IMR-90 (cell line): Measurements from ENCODE around the gene SH3RF3. TPM values are rescaled to one million over a fixed set of nuclear protein-coding genes. Genes with fewer than 3 reads are reported as not detected.

Experiments
- ATAC-seq: fragments of 200-7000 bp; cut with Tn5 transposase; 2 replicates; pipeline ENCODE4 v1.9.1; 2020; ENCODE audit warnings: low read depth, mild to moderate bottlenecking, moderate library complexity
- BruUV-seq: library from RNA; stranded (reverse); fragments of 400-500 nt; replicated peaks from 2 replicates; lab custom pipeline; 2021; lab: Mats Ljungman, UMichigan
- CTCF ChIA-PET: fragments of 300-600 bp; formaldehyde crosslinking; extraction: SDS; loops from one replicate; lab custom pipeline; 2021; ENCODE audit warnings: antibody characterized with exemption; lab: Yijun Ruan, JAX
- POLR2A ChIA-PET: fragments of 300-600 bp; sonication (Branson Sonifier 250); formaldehyde crosslinking; loops from one replicate; lab custom pipeline; 2022; ENCODE audit warnings: antibody characterized with exemption; ENCODE audit not compliant: unreplicated experiment; lab: Charles Lee
- DNase-seq: peaks from one replicate; pipeline ENCODE4 v3.0.0; 2013
- H2AFZ ChIP-seq: replicated peaks from 2 replicates; pipeline ENCODE3; 2013; ENCODE audit warnings: low read length, mild to moderate bottlenecking; ENCODE audit not compliant: poor library complexity
- H2AK5ac ChIP-seq: 2 replicates; pipeline ENCODE4 v1.6.1; 2013; ENCODE audit warnings: low read depth, low read length, inconsistent platforms
- H2AK9ac ChIP-seq: replicated peaks from 2 replicates; pipeline ENCODE3; 2013; ENCODE audit warnings: mild to moderate bottlenecking, low read depth, low read length, moderate library complexity; ENCODE audit not compliant: poor library complexity
- H2BK120ac ChIP-seq: 2 replicates; pipeline ENCODE4 v1.6.1; 2013; ENCODE audit warnings: low read depth, low read length, inconsistent platforms
- H2BK15ac ChIP-seq: 3 replicates; pipeline ENCODE4 v1.6.1; 2013; ENCODE audit warnings: low read depth, low read length, inconsistent platforms
- H2BK20ac ChIP-seq: 2 replicates; pipeline ENCODE4 v1.6.1; 2013; ENCODE audit warnings: low read depth, mild to moderate bottlenecking, inconsistent platforms, low read length, moderate library complexity
- H2BK5ac ChIP-seq: 2 replicates; pipeline ENCODE4 v1.6.1; 2013; ENCODE audit warnings: mild to moderate bottlenecking, low read depth, low read length, inconsistent platforms; ENCODE audit not compliant: poor library complexity, severe bottlenecking
- H3K14ac ChIP-seq: replicated peaks from 2 replicates; pipeline ENCODE4 v1.6.1; 2013; ENCODE audit warnings: low read depth, low read length, inconsistent platforms
- H3K18ac ChIP-seq: 2 replicates; pipeline ENCODE4 v1.6.1; 2013; ENCODE audit warnings: low read depth, low read length, control low read depth
- H3K23ac ChIP-seq: 2 replicates; pipeline ENCODE4 v1.6.1; 2013; ENCODE audit warnings: low read depth, low read length, inconsistent platforms
- H3K27ac ChIP-seq: 2 replicates; pipeline ENCODE4 v1.5.1; 2013; ENCODE audit warnings: mild to moderate bottlenecking, control low read depth, low read length; ENCODE audit not compliant: insufficient read depth
- H3K27me3 ChIP-seq: 2 replicates; pipeline ENCODE4 v1.6.1; 2013; ENCODE audit warnings: low read length; ENCODE audit not compliant: control insufficient read depth, insufficient read depth
- H3K36me3 ChIP-seq: 2 replicates; pipeline ENCODE4 v1.6.1; 2013; ENCODE audit warnings: low read length, mixed read lengths; ENCODE audit not compliant: control insufficient read depth, insufficient read depth
- H3K4ac ChIP-seq: 2 replicates; pipeline ENCODE4 v1.6.1; 2013; ENCODE audit warnings: low read depth, low read length, inconsistent platforms
- H3K4me1 ChIP-seq: 2 replicates; pipeline ENCODE4 v1.6.1; 2013; ENCODE audit warnings: low read length, mixed read lengths; ENCODE audit not compliant: control insufficient read depth, insufficient read depth
- H3K4me2 ChIP-seq: 2 replicates; pipeline ENCODE4 v1.6.1; 2013; ENCODE audit warnings: low read depth, mild to moderate bottlenecking, control low read depth, low read length, moderate library complexity
- H3K4me3 ChIP-seq: 2 replicates; pipeline ENCODE4 v1.5.1; 2013; ENCODE audit warnings: low read depth, mild to moderate bottlenecking, control low read depth, low read length, moderate library complexity; ENCODE audit not compliant: insufficient read depth
- H3K56ac ChIP-seq: 2 replicates; pipeline ENCODE4 v1.6.1; 2013; ENCODE audit warnings: low read length, inconsistent platforms; ENCODE audit not compliant: insufficient read depth; ENCODE audit errors: extremely low read depth
- H3K79me1 ChIP-seq, 2 experiments: 2 replicates each; pipeline ENCODE4 v1.6.1; 2013; ENCODE audit warnings: low read length in 2 of 2, inconsistent platforms in 1 of 2, low read depth in 1 of 2
- H3K9ac ChIP-seq: 2 replicates; pipeline ENCODE4 v1.6.1; 2013; ENCODE audit warnings: low read depth, low read length, control low read depth
- H3K9me1 ChIP-seq: 2 replicates; pipeline ENCODE4 v1.6.1; 2013; ENCODE audit warnings: low read length, inconsistent platforms; ENCODE audit not compliant: insufficient read depth
- H3K9me3 ChIP-seq: 2 replicates; pipeline ENCODE4 v1.6.1; 2013; ENCODE audit warnings: low read length; ENCODE audit not compliant: control insufficient read depth, insufficient read depth
- H4K20me1 ChIP-seq: 2 replicates; pipeline ENCODE4 v1.6.1; 2013; ENCODE audit warnings: low read length, inconsistent platforms; ENCODE audit not compliant: insufficient read depth
- H4K5ac ChIP-seq: 2 replicates; pipeline ENCODE4 v1.6.1; 2013; ENCODE audit warnings: mild to moderate bottlenecking, low read depth, low read length, control low read depth
- H4K8ac ChIP-seq, 2 experiments: 2 replicates each; pipeline ENCODE4 v1.6.1; 2013; ENCODE audit warnings: low read depth in 2 of 2, low read length in 2 of 2, control low read depth in 1 of 2, inconsistent platforms in 1 of 2
- H4K91ac ChIP-seq: 2 replicates; pipeline ENCODE4 v1.6.1; 2013; ENCODE audit warnings: low read depth, low read length, inconsistent platforms; ENCODE audit not compliant: insufficient read depth
- BHLHE40 ChIP-seq: fragments of 150-350 bp; IDR thresholded peaks from 2 replicates; pipeline ENCODE4 v1.6.1; 2016; ENCODE audit warnings: mild to moderate bottlenecking, low read depth, low read length
- CEBPB ChIP-seq: IDR thresholded peaks from 2 replicates; pipeline ENCODE4 v1.6.1; 2012; ENCODE audit warnings: low read depth, low read length, improper control_type of control experiment
- CHD1 ChIP-seq: IDR thresholded peaks from 2 replicates; pipeline ENCODE4 v1.6.1; 2012; ENCODE audit warnings: low read depth, low read length, improper control_type of control experiment
- CTCF ChIP-seq: conservative IDR thresholded peaks from 2 replicates; pipeline ENCODE4 v1.5.1; 2012; ENCODE audit warnings: mild to moderate bottlenecking, low read depth, low read length, improper control_type of control experiment
- ELK1 ChIP-seq: fragments of 150-350 bp; IDR thresholded peaks from 2 replicates; pipeline ENCODE4 v1.6.1; 2016; ENCODE audit warnings: low read depth, mild to moderate bottlenecking, low read length, moderate library complexity, borderline replicate concordance
- FOS ChIP-seq: fragments of 150-350 bp; IDR thresholded peaks from 2 replicates; pipeline ENCODE4 v1.6.1; 2016; ENCODE audit warnings: low read depth, low read length
- MAFK ChIP-seq: IDR thresholded peaks from 2 replicates; pipeline ENCODE4 v1.6.1; 2012; ENCODE audit warnings: low read depth, low read length, improper control_type of control experiment
- MAZ ChIP-seq: IDR thresholded peaks from 2 replicates; pipeline ENCODE4 v1.6.1; 2012; ENCODE audit warnings: low read depth, mild to moderate bottlenecking, low read length, improper control_type of control experiment, moderate library complexity, borderline replicate concordance
- MXI1 ChIP-seq: IDR thresholded peaks from 2 replicates; pipeline ENCODE4 v1.6.1; 2012; ENCODE audit warnings: low read depth, mild to moderate bottlenecking, low read length, moderate library complexity, borderline replicate concordance
- NFE2L2 ChIP-seq: fragments of 150-350 bp; IDR thresholded peaks from 2 replicates; pipeline ENCODE4 v1.6.1; 2016; ENCODE audit warnings: low read depth, mild to moderate bottlenecking, low read length
- POLR2A ChIP-seq: IDR thresholded peaks from 2 replicates; pipeline ENCODE4 v1.6.1; 2012; ENCODE audit warnings: mild to moderate bottlenecking, low read depth, low read length
- RAD21 ChIP-seq: IDR thresholded peaks from 2 replicates; pipeline ENCODE4 v1.6.1; 2012; ENCODE audit warnings: low read length, improper control_type of control experiment
- RCOR1 ChIP-seq: IDR thresholded peaks from 2 replicates; pipeline ENCODE4 v1.6.1; 2012; ENCODE audit warnings: mild to moderate bottlenecking, low read length, improper control_type of control experiment; ENCODE audit not compliant: insufficient replicate concordance
- RFX5 ChIP-seq: IDR thresholded peaks from 2 replicates; pipeline ENCODE4 v1.8.0; 2012; ENCODE audit warnings: low read depth, mild to moderate bottlenecking, low read length, moderate library complexity
- SMC3 ChIP-seq: fragments of 150-350 bp; IDR thresholded peaks from 2 replicates; pipeline ENCODE4 v1.6.1; 2016; ENCODE audit warnings: low read depth, mild to moderate bottlenecking, antibody characterized with exemption, low read length, moderate library complexity
- USF2 ChIP-seq: fragments of 150-350 bp; IDR thresholded peaks from 2 replicates; pipeline ENCODE4 v1.6.1; 2017; ENCODE audit warnings: mild to moderate bottlenecking, antibody characterized with exemption, low read length, low read depth
- WGBS, 2 experiments: methylation state at CpG; one replicate each; pipeline versions ENCODE4 v1.1.5 to v1.1.7; 2013; ENCODE audit warnings: missing lambda C conversion rate in 2 of 2; ENCODE audit not compliant: insufficient read length in 1 of 2; ENCODE audit errors: extremely low coverage in 2 of 2; 5-methylcytosine and 5-hydroxymethylcytosine counted together
- dilution Hi-C: fragments of 300-500 bp; cut with HindIII; formaldehyde crosslinking; loops from one replicate; pipeline ENCODE4 v1.14.3; 2018; ENCODE audit warnings: low sequenced_read_pairs; ENCODE audit not compliant: unreplicated experiment
- in situ Hi-C: fragments of 300-500 bp; cut with MboI; formaldehyde crosslinking; loops from 3 replicates; pipeline ENCODE4 v1.14.3; 2019; ENCODE audit warnings: low sequenced_read_pairs, inconsistent platforms, mixed read lengths
- intact Hi-C: fragments of 100-400 bp; cut with micrococcal nuclease; formaldehyde crosslinking; loops from 2 replicates; pipeline ENCODE4 v1.10.0; 2022
- polyA plus RNA-seq, 3 experiments: library from polyadenylated mRNA; depleted of rRNA; stranded (reverse); fragments of >200 nt; gene quantifications; 2 replicates each; pipeline ENCODE4 v1.2.3, GENCODE V29; 2012; ENCODE audit warnings: low replicate concordance in 1 of 3
- total RNA-seq: library from RNA; depleted of rRNA; stranded (reverse); fragments of >200 nt; gene quantifications from 2 replicates; pipeline ENCODE4 v1.2.3, GENCODE V29; 2012

The SH3RF3 gene
- total and polyA plus RNA-seq, 2 of the 4 experiments (the other 2 are of a cell fraction): 3.4 to 5.3 TPM

- Histone ChIP-seq H3K9me3 (no peaks in the 10 kb centered on the region), H3K56ac (no peak overlapping the region), H4K91ac (no peak overlapping the region), H2AK9ac (no peak overlapping the region), H3K9ac (no peak overlapping the region), H3K36me3 (no peaks in the 10 kb centered on the region), H3K9me1 (peaks cover 47% of the 10 kb centered on the region), H3K18ac (no peak overlapping the region), H3K4me3 (no peak overlapping the region), H3K23ac (no peak overlapping the region), H2BK5ac (no peak overlapping the region), H3K14ac (no peak overlapping the region), H2AK5ac (no peak overlapping the region), H3K4ac (no peak overlapping the region), H2BK120ac (no peak overlapping the region), H3K79me1 (peaks cover 50 to 92% of the 10 kb centered on the region in 2 experiments), H3K27ac (no peak overlapping the region), H3K27me3 (no peaks in the 10 kb centered on the region), H3K4me2 (no peak overlapping the region), H4K20me1 (peaks cover 92% of the 10 kb centered on the region), H2BK20ac (no peak overlapping the region), H4K8ac (no peak overlapping the region), H2BK15ac (no peak overlapping the region), H2AFZ (no peak overlapping the region), H4K5ac (no peak overlapping the region), H3K4me1 (peaks cover 18% of the 10 kb centered on the region)
- ATAC-seq (no peak), DNase-seq (no peak)
- 96% methylated on average over 8 of the region's 15 CpGs; no CpG with 5 or more reads in 1 of the 2 experiments for WGBS, 2 experiments
- TF ChIP-seq RFX5 (no peak), MXI1 (no peak), RCOR1 (no peak), CTCF (no peak), RAD21 (no peak), MAFK (no peak), NFE2L2 (no peak), BHLHE40 (no peak), MAZ (no peak), USF2 (no peak), FOS (no peak), CHD1 (no peak), POLR2A (no peak), CEBPB (no peak), ELK1 (no peak), SMC3 (no peak)
- ChIA-PET CTCF (no interaction called here), POLR2A (no interaction called here)
- no TSS peak for BruUV-seq
- in situ Hi-C loops: loop anchor here (25.0 kb wide), 1 partner anchor 193 kb away; no protein-coding TSS in a partner anchor
- dilution Hi-C loops: no loop called here
- intact Hi-C loops: loop anchor here (1.0 kb wide), 1 partner anchor 42 kb away; no protein-coding TSS in a partner anchor
Measured at GRCh38 chr2:109144721-109145120, 15.7 kb downstream of the SH3RF3 start.
